ENCODE results near the gene HSBP1.

HSBP1 gene

DNA sequence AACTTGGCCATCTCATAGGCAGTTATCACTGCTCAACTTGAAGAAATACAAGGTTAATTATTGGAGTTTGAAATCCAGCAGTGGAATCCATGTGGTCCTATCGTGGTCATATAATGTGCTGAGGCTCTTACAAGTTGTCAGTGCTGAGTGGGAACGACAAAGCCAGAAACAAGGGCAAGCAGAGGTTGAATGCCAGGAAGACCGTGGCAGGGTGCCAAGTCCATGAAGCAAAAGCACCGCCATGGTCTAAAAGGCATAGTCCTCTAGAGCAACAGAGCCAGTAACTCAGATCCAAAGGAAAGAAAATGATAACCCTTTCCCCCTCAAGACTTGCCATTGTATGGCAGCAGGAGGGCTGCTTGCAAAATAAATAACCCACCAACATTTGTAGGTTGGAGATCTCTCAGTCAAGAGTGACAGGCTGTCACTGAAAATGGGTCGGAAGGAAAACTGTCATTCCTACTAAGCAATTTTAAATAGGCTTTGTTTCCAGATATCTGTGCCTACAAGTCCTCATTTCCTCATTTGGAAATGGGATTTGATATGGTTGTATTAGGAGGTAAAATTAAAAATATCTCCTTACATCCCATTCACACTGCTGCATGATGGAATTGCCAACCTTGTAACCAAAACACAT, 36.4 kb upstream of the HSBP1 start:
- TF ChIP-seq TEAD4 (IDR thresholded peaks at IDR 0.05) (no peak), EGR1 (IDR thresholded peaks at IDR 0.05) (no peak), TCF12 (IDR thresholded peaks at IDR 0.05; ENCODE audit: low read depth) (no peak), MAX (IDR thresholded peaks at IDR 0.05) (no peak), CEBPB (IDR thresholded peaks at IDR 0.05) (no peak), YY1 (IDR thresholded peaks at IDR 0.05; ENCODE audit: low read depth) (no peak), ZBTB7A (IDR thresholded peaks at IDR 0.05; ENCODE audit: low read depth) (no peak), FOXM1 (IDR thresholded peaks at IDR 0.05; ENCODE audit: borderline replicate concordance, low read depth) (no peak), EP300 (IDR thresholded peaks at IDR 0.05; ENCODE audit: borderline replicate concordance) (no peak), CREB1 (IDR thresholded peaks at IDR 0.05; ENCODE audit: low read depth) (no peak), RAD21 (IDR thresholded peaks at IDR 0.05; ENCODE audit: low read depth) (no peak), NFIC (IDR thresholded peaks at IDR 0.05) (no peak)
- TF ChIP-seq, protein P1, sequence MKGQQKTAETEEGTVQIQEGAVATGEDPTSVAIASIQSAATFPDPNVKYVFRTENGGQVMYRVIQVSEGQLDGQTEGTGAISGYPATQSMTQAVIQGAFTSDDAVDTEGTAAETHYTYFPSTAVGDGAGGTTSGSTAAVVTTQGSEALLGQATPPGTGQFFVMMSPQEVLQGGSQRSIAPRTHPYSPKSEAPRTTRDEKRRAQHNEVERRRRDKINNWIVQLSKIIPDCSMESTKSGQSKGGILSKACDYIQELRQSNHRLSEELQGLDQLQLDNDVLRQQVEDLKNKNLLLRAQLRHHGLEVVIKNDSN (IDR thresholded peaks at IDR 0.05): no peak
- TF ChIP-seq, protein P2, sequence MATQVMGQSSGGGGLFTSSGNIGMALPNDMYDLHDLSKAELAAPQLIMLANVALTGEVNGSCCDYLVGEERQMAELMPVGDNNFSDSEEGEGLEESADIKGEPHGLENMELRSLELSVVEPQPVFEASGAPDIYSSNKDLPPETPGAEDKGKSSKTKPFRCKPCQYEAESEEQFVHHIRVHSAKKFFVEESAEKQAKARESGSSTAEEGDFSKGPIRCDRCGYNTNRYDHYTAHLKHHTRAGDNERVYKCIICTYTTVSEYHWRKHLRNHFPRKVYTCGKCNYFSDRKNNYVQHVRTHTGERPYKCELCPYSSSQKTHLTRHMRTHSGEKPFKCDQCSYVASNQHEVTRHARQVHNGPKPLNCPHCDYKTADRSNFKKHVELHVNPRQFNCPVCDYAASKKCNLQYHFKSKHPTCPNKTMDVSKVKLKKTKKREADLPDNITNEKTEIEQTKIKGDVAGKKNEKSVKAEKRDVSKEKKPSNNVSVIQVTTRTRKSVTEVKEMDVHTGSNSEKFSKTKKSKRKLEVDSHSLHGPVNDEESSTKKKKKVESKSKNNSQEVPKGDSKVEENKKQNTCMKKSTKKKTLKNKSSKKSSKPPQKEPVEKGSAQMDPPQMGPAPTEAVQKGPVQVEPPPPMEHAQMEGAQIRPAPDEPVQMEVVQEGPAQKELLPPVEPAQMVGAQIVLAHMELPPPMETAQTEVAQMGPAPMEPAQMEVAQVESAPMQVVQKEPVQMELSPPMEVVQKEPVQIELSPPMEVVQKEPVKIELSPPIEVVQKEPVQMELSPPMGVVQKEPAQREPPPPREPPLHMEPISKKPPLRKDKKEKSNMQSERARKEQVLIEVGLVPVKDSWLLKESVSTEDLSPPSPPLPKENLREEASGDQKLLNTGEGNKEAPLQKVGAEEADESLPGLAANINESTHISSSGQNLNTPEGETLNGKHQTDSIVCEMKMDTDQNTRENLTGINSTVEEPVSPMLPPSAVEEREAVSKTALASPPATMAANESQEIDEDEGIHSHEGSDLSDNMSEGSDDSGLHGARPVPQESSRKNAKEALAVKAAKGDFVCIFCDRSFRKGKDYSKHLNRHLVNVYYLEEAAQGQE (IDR thresholded peaks at IDR 0.05; ENCODE audit: low read depth): no peak

DNA sequence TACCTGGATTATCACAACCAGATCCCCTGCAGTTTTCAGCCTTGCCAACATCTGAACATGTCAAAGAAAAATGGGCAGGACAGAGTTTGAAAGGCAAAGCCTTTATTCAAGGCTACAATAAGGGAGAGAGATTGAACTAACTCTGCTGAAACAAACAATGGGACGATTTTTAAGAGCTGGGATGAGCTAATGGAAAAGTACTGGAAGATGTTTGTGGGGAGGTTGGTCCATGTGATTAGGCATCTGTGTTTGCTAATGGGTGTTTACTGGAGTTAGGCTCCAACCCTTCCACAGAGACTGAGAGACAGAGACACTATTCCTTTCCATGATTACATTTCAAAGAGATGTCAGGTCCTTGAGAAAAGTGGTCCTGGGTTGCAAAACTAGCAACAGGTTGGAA, 35.0 kb upstream of the HSBP1 start:
- TF ChIP-seq NFIC (IDR thresholded peaks at IDR 0.05) (no peak), RAD21 (IDR thresholded peaks at IDR 0.05; ENCODE audit: low read depth) (no peak), CEBPB (IDR thresholded peaks at IDR 0.05) (no peak), TCF12 (IDR thresholded peaks at IDR 0.05; ENCODE audit: low read depth) (no peak), EGR1 (IDR thresholded peaks at IDR 0.05) (no peak), TAF1 (IDR thresholded peaks at IDR 0.05; ENCODE audit: low read depth) (no peak), TEAD4 (IDR thresholded peaks at IDR 0.05) (no peak), CREB1 (IDR thresholded peaks at IDR 0.05; ENCODE audit: low read depth) (no peak)
- TF ChIP-seq, protein P1 (IDR thresholded peaks at IDR 0.05): no peak
- TF ChIP-seq, protein P2 (IDR thresholded peaks at IDR 0.05; ENCODE audit: low read depth): no peak

DNA sequence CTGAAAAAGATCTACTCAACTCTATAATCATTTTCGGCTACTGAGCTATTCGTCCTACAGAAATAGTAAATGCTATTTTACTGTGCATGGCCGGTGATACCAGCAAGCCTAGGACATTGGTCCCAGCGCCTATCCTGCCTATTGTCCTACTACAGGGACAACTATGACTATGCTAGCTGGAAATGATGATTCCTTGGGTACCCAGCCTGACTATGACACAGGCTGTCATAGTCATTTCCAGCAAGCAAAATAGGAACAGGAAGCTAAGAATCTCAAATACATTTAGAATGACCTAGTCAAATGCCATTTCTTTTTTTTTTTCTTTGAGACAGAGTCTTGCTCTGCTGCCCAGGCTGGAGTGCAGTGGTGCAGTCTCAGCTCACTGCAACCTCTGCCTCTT, 33.7 kb upstream of the HSBP1 start:
- TF ChIP-seq CEBPB (IDR thresholded peaks at IDR 0.05): no peak

DNA sequence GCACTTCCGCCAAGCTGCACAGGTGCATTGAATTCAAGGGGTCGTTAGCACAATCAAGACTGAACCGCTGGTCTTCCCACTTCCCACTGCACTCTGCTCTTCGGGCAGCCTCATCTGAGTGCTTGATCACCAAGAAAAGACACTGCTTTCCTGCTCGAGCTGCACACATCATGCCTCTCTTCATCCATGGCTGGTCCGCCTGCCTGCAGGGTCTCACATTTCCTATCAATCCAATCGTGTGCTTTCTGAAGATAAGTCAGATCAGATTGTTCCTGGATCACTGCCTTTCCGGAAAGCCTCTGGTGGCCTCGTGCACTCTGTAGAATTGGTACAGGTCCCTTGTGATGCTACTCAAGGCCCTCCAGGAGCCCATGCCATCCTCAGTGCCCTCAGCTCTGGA, 30.8 kb upstream of the HSBP1 start:
- no peak for TF ChIP-seq EP300 (IDR thresholded peaks at IDR 0.05; ENCODE audit: borderline replicate concordance)
- no peak for TF ChIP-seq YY1 (IDR thresholded peaks at IDR 0.05; ENCODE audit: low read depth)
- no peak for TF ChIP-seq FOXM1 (IDR thresholded peaks at IDR 0.05; ENCODE audit: borderline replicate concordance, low read depth)
- TF ChIP-seq RAD21 (IDR thresholded peaks at IDR 0.05; ENCODE audit: low read depth): no peak
- no peak for TF ChIP-seq CREB1 (IDR thresholded peaks at IDR 0.05; ENCODE audit: low read depth)
- no peak for TF ChIP-seq TEAD4 (IDR thresholded peaks at IDR 0.05)
- no peak for TF ChIP-seq EGR1 (IDR thresholded peaks at IDR 0.05)
- TF ChIP-seq, protein P1 (IDR thresholded peaks at IDR 0.05): no peak
- no peak for TF ChIP-seq ZBTB7A (IDR thresholded peaks at IDR 0.05; ENCODE audit: low read depth)
- no peak for TF ChIP-seq CEBPB (IDR thresholded peaks at IDR 0.05)
- TF ChIP-seq, protein P2 (IDR thresholded peaks at IDR 0.05; ENCODE audit: low read depth): no peak
- TF ChIP-seq TAF1 (IDR thresholded peaks at IDR 0.05; ENCODE audit: low read depth): no peak
- no peak for TF ChIP-seq NFIC (IDR thresholded peaks at IDR 0.05)
- no peak for TF ChIP-seq MAX (IDR thresholded peaks at IDR 0.05)
- TF ChIP-seq TCF12 (IDR thresholded peaks at IDR 0.05; ENCODE audit: low read depth): no peak
